ENCODE results near the gene CRIP1. TPM values are rescaled to one million over a fixed set of nuclear protein-coding genes. Genes with fewer than 3 reads are reported as not detected.

CRIP1 gene, protein sequence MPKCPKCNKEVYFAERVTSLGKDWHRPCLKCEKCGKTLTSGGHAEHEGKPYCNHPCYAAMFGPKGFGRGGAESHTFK
- 10.3 TPM for polyA plus RNA-seq (2013, experiment 1 of 2; ENCODE audit: insufficient read length)
- 9.9 TPM for polyA plus RNA-seq (2013, experiment 2 of 2; ENCODE audit: insufficient read length)

DNA sequence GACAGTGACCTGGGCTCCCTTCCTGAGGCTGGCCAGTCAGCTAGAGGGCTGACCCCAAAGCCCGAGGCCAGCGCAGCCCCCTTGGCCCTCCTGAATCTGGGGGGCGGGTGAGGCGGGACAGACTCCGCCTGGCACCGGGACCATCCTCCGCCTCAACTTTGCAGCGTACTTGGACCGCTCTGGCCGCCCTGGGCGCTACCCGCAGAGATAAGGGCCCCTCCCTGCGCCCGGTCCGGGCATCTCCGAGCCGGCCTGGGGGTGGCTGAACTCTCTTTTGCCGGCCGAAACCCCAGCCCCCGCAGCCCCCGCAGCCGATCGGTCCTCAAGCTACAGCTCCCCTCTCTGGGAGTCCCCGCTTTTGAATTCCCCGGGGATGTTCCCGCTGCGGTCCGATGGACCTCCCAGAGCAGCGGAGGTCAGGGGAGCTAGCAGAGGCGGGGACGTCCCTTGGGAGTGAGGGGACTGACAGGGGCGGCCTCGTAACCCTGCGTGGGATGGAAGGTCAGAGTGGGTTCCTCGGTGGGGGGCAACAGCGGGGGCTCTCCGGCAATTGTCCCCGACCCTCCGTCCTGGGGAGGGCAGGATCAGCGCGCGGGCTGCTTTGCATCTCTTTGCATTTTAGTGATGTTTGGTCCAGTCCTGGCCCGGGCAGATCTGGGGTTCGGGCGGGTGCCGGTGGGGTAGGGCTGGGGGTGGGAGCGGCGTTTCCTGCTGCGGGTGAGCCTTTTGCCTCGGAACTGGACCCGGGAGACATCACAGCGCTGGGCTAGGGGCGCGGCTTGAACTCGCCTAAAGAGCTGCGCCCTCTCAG lies at the start of gene CRIP1:
Gene CRIP1, plus strand, starts transcription at position 724 of the 811 bp plus-strand sequence. CDS start 374 bp downstream, outside the sequence.
- no peak for DNase-seq

DNA sequence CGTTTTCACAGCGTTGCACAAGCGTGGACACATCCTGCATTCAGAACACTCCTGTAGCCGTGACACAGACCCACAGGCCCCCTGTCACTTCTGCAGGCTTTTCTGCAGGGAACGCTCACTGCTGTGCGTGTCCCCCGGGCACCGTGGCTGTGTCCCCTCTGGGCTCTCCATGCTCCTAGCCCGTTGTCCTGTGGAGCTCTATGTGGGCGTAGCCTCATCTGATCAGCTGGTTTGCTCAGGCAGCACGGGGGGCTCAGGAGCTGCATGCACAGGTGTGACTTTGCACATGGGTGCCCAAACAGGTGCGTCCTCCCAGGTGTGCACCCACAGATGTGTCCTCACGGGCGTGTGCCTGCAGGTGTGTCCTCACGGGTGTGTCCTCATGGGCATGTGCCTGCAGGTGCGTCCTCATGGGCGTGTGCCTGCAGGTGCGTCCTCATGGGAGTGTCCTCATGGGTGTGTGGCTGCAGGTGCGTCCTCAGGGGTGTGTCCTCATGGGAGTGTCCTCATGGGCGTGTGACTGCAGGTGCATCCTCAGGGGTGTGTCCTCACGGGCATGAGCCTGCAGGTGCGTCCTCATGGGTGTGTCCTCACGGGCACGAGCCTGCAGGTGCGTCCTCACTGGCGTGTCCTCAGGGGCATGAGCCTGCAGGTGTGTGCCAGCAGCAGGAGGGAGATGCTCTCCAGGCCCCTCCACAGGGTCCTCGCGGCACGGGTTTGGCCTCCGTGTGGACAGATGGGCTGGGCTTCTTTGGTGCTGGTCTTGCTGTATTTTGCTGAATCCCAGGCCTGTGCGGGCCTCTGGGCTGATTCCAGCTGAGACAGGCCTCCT lies 49.6 kb upstream of the CRIP1 start:
- DNase-seq = no peak

DNA sequence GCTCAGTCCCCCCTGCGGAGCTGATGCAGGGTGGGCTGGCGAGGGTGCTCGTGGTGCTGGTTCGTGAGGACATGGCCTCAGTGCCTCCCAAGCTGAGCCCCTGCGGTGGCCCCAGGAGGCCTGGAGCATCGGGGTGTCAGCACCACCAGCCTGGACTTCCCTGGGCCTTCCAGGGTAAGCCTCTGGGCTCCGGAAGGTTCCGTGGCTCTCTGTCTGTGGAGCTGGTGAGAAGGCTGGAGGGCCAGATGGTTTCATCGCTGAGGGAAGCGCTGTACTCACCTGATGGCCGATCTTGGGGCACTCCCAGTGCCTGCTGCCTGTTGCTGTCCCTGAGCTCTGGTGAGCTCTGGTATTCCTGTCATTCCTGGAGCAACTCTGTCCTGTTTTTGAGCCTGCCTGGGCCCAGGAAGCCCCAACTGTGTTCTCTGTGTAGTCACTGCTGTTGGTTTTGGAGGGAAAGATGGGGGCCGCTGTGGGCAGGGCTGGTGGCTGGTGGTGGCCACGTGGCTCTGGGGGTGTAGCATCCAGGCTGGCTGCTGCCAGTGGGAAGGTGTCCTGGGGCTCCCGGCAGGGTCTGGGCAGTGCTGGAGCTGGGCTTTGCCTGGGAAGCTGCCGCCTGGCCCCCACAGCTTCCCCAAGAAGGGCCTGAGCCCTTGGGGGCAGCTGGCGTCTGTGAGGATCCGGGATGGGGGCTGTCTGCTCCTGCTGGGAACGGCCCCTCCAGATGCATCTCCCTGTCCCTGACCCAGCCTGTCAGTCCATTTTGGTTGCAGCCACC lies 48.8 kb upstream of the CRIP1 start:
- no peak for DNase-seq

DNA sequence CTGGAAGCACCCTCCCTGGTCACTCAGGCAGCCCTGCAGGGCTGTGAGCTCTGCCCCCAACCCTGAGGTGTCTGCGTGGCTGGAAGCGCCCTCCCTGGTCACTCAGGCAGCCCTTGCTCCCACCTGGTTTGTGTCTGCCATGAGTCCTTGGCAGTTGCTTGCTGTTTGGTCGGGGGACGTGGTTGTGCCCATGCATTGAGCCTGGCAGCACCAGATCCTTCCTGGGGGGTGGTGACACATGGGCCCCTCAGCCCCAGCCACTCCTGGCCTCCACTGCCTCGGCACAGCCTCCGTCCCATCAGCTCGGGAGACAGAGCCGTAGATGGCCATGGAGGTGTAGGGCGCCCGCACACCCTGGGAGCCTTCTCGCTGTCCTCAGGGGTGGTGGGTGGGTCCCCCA lies 47.5 kb upstream of the CRIP1 start:
- no peak for DNase-seq

DNA sequence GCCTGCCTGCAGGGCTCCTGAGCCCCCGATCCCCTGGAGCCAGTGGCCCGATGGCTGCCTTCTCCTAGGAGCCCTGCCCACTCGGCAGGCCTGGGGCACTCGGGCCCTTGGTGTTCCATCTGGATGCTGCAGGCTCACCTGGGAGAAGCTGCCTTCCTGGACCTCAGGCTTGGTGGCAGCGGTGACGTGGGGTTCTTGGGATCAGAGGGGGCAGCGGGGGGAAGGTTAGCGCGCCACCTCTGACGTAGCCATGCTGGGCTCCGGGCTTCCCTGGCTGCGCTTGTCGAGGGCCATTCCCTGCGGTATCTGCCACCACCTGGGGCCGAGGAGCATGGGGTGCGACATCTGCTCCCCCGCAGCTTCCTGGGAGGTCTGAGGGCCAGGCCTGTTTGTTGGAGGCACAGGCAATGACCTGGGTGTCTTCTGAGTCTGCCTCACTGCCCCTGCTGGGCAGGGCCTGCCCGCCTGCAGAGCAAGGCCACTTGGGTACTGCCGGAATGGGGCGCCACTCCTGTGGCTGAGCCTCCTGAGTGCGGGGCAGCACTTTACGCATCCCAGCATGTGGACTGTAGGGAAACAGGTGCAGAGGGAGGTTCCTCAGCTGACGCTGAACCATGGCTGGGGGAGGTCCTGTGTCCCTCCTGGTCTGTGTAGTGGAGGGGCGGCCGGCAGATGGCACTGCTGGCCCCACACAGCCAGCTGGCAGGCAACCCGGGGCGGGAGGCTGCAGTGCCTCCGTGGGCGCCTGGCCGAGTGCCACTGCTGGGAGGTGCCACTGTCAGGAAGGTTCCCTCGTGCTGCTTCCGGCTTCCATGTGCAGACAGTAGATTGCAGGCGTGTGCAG lies 46.8 kb upstream of the CRIP1 start:
- DNase-seq = no peak

DNA sequence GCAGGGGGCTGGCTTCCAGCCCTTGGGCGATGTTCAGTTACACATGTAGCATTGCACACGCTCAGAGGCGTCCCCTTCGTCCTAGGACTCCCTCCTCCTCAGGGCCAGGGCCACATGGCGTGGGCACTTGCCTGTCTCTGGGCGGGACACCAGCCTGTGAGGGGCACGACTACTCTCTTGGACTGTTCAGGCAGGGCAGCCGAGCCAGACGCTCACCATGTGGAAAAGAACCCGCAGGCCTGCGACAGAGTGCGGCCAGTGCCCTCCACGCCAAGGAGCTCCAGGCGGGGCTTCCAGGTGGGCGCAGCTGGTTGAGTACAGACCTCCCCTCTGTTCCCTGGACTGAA lies 46.2 kb upstream of the CRIP1 start:
- DNase-seq = no peak

DNA sequence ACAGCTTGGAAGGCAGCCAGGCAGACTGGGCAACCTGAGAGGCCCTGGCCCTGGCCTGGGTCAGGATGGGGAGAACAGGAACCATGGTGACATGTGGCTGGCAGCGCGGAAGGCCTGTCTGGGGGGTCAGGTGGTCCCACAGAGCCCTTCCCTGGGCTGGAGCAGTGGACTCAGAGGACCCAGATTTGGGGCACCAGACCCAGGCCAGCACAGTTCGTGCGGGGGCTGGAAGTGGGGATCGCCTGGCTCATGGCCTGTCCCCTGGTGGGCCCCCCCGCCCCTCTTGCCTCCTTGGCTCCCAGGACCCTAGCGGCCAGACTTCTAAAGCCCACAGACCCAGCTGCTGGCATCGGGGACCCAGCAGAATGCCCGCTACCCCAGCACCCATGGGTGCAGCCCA lies 45.7 kb upstream of the CRIP1 start:
- DNase-seq = no peak

DNA sequence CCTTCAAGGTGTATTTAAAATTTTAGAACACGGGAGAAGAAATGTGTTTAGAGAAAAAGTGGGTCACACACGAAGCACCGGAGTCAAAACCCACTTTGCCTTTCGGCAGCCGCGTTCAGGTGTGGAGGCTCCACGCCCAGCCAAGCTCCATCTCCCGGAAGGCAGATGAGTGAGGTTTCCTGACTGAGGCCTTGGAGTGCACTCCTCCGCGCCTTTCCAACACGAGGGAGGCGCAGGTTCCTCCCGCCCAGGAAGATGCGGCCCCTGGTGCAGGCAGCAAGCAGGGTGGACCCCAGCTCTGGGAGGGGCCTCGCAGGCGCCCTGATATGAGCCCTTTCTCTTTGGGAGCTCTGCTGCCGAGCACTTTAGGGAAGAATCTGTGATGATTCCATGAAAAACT lies 44.6 kb upstream of the CRIP1 start:
- DNase-seq = no peak

DNA sequence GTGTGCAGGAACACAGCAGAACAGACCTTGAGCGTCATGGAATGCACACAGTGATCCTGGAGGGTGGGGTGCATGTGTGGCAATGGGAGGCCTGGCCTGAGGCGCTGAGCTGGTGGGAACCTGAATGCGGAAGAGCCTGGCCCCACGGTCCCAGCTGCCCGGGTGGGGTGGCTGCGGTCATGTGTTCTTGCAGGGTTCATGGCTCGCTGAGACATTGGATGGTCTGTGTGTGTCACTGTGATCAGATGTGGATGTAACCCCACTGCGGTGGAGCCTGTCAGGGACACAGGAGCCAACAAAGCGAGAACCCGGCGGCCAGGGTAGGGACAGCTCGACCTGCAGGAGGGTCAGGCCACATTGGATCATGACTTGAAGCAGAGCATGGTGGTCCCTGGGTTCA lies 43.9 kb upstream of the CRIP1 start:
- DNase-seq = no peak

DNA sequence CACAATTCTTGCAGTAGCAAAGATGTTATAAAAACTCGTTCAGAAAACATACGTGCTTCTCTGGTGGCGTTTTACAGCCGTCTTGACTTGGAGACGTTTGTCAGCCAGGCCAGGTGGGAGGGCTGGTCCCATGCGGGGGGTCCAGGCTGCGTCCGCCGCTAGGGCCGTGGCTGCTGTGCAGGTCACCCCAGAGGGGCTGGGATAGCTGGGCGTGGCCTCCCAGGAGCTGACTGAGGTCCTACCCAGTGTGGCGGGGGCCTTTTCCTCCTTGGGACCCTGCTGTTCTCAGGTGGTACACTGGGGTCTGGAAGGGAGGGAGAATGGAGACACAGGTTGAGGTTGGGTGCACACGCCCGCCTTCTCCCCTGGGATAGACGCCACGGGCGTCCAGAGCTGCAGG lies 41.8 kb upstream of the CRIP1 start:
- no peak for DNase-seq

DNA sequence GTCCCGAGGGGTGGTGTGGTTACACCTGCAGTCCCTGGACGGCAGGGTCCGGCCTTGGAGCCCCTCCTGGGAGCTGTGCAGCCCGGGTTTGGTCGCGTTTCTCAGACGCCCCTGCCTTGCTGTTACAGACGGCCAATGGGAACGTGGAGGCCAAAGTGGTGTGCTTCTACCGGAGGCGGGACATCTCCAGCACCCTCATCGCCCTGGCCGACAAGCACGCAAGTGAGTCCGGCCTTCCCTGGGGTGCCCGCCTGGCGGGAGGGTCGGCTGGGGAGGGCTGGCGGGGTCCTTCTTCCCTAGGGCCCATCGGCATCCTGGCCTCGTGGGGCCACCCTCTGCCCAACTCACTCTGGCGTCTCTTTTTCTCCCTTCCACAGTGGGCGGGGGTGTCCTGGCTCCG lies 41.4 kb upstream of the CRIP1 start:
- no peak for DNase-seq

DNA sequence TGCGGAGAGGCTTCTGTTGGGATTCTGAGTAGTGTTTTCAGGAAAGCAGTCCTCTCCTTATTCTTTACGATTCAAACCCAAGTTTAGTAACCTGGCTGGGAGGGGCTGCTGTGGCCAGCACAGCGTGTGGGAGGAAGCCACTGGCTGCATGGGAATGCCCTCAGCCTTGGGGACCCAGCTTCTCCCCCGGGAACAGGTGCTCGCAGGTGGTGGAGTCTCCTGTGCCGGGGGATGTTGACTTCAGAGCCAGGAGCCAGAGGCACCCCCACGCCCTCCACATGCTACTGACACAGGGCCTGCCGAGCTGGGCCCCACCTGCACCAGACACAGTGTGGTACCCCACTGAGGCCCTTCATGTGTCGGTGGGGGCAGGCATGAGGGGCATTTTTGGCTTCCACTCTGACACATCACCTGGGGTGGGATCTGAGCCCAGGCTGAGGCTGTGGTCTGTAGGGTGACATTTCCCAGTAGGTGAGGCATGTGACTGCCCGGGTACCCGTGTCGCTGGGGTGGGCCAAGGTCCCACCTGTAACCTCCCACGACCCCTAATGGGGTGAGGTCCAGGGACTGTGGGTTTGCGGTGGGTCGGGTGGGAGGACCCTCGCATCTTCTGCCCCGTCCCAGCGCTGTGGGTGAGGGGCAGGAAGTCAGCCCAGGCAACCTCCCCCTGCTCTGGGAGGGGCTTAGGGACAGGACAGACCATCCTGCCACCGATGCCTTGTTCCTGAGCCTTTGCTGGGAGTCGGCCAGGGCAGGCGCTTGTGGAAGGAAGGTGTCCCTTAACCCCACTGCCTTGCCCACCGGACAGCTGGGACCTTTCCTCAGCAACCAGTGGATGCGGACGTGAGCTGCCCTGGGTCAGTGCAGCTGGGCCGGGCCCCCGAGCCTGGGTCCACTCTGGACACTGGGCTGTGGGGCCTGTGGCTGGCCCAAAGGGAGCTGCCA lies 40.5 kb upstream of the CRIP1 start:
- no peak for DNase-seq

DNA sequence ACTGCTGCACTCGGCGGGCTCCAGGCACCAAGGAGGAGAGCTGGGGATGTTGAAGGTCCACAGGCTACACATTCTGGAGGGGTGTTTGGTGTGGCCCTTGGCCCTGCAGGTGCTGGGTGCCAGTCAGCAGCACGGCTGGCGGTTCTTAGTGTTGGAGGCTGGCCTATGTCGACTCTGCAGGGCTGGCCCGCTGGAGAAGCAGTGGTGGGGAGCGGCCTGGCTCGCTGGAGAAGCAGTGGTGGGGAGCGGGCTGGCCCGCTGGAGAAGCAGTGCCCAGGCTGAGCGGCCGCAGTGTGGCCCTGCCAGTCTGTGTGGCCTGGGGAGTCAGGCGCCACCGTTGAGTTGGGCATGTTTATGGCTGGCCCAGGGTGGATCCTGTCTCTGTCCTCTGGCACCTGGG lies 39.7 kb upstream of the CRIP1 start:
- DNase-seq = no peak

DNA sequence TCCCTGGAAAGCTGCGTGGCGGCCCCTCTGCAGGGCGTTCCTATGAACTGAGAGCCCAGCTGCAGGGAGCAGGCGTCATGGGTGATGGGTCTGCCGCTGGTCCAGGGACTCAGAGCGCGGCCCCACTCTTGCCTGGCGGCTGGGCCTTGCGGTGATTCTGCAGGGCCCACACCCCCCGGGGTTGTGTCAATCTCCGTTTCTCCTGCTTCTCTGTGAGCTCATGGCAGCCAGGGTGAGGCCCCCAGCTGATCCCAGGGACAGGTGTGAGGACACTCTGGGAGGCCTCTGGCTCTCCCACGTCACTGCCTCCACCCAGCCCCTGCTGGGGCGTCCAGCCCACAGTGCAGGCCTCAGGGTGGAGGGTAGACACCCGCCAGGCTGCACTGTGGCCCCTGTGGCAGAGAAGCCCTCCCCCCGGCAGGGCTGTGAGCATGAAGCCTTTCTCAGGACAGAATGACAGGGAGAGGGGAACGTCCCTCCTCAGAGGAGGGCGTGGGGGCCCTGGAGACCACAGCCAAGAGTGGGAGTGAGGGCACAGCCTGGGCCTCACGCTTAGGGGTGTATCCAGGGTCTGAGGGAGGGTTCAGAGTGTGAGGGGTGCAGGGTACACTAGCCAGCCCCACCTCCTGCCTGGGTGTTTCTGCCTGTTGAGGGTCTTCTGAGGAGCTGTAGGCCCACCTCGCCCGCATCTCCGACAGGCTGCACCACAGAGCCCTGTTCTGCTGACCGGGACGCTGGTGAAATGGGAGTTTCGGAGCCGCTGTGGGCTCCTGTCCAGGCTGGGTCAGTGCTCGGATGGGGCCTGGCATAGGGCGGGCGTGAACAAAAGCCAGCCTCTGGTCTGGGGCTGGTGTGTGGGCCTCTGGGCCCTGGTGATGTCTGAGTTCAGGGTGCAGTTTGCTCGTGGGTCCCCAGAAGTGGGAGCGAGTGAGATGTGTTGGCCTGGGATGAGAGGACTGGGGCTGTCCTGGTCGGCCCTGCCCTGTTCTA lies 38.7 kb upstream of the CRIP1 start:
- DNase-seq = no peak

DNA sequence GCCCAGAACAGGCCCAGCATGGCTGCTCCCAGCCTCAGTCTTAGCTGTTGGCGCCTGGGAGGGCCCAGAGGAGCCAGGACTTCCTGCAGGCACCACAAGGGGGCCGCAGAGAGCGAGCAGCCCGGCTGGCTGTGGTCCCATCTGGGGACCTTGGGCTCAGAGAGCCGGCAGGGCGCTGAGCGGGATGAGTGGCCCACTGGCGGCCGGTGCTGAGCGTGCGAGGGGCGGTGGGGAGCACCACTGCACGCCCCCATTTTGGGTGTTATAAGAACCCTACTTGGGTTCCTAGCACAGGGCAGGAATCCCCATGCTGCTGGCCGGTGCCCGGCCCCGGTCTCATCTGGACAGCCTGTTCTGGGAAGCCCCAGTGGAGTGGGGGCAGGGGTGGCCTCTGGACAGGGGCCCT lies 38.0 kb upstream of the CRIP1 start:
- peak; percentile 40 for DNase-seq

DNA sequence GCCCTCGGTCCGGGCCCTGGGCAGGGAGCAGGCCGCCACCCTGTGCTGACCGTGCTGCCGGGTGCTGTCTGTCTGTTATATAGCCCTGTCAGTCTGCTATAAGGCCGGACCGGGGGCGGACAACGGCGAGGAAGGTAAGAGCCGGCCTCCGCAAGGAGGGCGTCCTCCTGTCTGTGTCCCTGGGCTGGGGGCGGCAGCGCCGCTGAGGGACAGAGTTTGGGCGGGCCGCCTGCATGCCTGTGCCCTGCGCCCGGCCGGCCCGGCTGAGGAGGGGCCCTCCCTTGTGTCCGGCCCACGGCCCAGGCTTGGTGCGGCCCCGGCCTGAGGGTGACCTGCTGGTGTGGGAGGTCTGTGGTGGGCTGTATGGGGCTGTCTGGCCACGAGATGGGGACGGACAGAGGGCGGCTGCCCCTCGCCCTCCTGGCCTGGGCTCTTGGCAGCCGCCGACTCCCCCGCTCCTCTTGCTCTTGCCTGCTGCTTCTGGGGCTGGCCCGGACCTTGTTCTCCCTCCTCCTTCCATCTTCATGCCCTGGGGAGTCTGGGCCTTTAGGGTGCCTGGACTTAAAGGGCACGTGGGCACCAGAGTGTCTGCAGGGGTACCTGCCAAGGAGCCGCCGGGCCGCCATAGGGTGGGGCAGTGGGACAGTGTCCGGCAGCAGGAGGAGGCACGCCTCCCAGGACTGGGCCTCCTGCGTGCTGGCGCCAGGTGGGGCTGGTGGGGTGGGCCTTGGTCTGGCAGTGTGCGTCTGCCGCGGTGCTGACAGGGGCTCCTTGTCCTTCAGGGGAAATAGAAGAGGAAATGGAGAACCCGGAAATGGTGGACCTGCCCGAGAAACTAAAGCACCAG lies 37.2 kb upstream of the CRIP1 start:
- DNase-seq = no peak

DNA sequence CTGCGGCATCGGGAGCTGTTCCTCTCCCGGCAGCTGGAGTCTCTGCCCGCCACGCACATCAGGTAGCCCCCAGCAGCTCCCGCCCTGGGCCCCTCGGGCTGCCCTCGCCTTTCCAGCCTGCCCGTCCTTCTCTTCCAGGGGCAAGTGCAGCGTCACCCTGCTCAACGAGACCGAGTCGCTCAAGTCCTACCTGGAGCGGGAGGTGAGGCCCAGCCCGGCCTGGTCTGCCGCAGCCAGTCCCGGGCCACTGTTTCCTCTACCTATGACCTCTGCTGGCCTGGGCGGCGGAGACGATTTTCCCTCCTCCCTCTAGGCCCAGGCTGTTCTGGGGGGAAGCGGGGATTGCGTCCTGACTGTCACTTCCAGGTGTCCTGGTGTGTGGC lies 36.6 kb upstream of the CRIP1 start:
- no peak for DNase-seq
